CD4-positive, alpha-beta T cell treated with Interleukin-15 for 4 hours (primary cell): Measurements from ENCODE around the gene C22orf42.
A peak's percentile ranks its signal among the peaks of the same experiment; 100 is the strongest.
"Not testable (repeated sequence)": the region's sequence is repeated elsewhere in the genome, so short reads cannot be mapped to it uniquely, and the experiment has no call there.

Source experiments
- DNase-seq: peaks from one replicate; pipeline ENCODE4 v3.0.0-alpha.2; 2020; ENCODE audit warnings: low spot score

Gene C22orf42

DNA sequence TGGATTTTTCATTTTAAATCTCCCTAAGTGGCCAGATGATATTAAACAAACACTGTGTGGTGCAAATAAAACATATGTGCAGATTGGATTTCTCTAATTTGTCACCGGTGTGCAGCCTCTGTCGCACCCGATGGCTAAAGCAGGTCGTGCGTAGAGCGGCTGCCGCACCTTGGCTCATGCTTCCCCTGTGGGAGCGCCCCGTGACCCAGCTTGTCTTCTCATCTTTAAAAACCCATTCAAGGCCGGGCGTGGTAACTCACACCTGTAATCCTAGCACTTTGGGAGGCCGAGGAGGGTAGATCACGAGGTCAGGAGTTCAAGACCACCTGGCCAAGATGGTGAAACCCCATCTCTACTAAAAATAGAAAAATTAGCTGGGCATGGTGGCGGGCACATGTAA, 24.3 kb downstream of the C22orf42 start:
- not testable (repeated sequence) for DNase-seq

DNA sequence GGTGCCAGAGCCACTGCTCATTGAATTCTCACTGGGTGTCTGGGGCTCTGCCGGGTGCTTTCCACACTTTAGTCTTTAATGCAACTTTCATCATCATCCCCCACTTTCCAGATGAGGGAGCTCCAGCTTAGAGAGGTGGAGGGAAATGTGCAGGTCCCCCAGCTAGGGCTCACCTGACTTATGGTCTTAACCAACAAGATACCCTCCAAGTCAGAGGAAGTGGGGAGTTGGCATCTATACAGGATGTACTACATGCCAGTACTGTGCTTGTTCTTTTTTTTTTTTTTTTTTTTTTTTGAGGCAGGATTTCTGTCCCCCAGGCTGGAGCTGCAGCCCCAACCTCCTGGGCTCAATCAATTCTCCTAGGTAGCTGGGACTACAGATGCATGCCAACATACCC, 26.3 kb downstream of the C22orf42 start:
- DNase-seq, result no peak

DNA sequence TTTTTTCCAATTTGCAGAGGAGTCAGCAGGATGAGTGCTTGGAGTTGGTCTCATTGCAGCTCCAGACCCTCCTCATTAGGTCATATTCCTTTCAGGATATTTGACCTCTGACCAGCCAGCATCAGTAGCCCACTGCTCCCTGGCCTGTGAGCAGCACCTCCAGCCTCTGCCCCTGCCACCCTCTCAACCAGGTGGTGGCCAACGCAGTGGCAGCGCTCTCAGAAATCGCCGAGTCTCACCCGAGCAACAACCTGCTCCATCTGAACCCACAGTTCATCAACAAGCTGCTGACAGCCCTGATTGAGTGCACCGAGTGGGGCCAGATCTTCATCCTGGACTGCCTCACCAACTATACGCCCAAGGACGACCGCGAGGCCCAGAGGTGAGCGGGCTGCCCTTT, 27.0 kb downstream of the C22orf42 start:
- DNase-seq, result no peak

DNA sequence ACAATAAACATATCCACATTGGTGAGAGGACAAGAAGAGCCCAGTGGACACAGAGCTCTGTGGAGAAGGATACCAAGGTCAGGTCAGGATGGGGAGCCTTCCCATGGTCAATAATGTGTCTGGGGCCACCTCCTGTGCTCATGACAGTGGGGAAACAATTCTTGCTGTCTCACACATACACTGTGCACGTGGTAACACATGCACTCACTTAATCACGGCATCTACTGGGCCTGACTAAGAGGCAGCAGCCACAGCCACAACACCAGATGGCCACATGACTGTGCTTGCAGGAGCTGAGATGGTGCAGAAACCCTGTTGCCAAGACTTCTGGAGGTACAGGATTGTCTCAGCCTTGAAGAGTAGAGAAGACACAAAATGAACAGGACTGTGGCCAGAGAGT, 28.6 kb downstream of the C22orf42 start:
- DNase-seq, result no peak

DNA sequence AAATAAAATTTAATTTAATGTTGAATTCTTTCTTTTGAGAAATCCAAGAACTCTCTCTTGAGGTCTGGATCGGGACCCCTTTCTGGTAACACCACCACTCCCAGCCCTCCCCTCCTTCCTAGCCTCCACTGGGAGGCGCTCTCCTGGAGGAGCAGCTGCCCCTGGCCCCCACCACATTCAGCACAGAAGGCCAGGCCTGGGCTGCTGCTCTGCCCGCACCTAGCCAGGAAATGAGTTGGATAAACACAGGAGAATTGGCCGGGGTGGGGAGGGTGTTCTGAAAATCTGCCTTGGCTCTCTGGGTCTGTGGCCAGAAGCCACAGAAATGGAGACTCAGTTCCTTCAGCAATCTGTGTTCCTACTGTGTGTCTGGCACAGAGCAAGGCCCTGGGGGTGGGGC, 31.2 kb downstream of the C22orf42 start:
- DNase-seq, result no peak

DNA sequence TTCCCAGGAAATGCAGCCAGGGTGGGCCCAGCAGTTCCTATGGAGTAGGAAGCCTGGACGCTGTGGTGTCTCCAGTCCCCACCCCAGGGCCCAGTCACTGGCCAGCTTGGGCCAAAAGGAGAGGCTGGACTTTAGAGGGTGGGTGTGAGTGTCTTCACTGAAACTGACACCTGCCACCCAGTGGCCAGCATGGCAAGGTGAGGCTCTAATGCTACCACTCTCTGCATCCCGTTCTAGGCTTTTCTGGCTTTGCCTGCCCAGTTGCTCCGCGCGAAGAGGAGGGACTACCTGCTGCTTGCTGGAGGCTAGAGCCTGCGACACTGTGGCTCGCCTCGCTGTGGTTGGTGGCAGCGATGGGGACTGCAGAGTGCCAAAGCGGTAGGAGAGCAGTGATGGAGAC, 35.4 kb downstream of the C22orf42 start:
- DNase-seq, result no peak

DNA sequence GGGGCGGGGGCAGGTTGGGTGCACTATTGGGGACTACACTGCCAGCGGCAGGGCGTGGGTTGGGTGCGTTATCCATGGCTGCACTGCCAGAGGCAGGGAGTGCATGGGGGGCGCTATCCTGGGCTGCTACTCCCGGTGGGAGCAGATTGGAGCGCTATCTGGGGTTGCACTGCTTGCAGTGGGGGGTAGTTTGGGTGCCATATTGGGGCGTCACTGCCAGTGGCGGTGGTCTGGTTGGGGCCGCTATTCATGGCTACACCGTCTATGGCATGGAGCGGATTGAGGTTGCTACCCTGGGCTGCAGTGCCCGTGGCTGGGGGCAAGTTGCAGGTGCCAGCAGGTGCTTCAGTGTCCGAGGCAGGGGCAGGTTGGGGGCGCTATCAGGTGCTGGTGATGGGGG, 36.2 kb downstream of the C22orf42 start:
- no peak for DNase-seq

DNA sequence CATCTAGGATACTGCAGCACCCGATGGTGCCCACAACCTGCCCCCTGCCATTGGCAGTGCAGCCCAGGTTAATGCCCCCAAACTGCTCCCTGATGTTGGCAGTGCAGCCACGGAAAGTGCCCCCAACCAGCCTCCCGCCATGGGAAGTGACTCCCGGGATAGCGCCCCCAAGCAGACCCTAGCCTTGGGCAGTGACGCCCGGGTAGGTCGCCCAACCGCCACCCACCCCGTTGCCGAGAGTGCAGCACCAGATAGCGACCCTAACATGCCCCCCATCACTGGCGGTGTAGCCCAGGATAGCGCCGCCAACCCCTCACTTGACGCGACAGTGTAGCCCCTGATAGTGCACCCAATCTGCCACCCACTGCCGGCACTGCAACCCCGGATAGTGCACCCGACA, 38.5 kb downstream of the C22orf42 start:
- no peak for DNase-seq

DNA sequence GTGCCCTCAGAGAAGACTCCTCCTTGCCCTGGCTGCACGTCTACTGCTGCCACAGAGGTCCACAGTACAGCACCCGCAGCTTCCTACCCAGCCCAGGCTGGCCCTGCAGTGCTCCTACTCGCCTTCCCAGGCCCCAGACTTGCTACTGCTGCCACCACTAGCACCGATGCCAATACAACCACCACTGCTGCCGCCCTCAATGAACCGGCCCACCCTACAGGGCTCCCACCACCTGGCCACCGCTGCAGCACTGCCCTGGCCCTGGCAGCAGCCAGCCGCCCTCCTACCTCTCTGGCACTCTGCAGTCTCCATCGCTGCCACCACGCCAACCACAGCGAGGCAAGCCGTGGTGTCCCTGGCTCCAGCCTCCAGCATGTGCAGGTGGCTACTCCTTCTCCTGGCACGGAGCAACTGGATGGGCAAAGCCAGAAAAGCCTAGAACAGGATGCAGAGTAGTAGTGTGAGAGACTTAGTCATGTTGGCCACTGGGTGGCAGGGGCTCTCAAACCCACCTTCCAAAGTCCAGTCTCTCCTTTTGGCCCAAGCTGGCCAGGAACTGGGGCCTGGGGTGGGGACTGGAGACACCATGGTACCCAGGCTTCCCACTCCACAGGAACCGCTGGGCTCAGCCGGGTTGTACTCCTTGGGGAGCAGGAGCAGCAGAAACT, 39.4 kb downstream of the C22orf42 start:
- DNase-seq, result no peak

DNA sequence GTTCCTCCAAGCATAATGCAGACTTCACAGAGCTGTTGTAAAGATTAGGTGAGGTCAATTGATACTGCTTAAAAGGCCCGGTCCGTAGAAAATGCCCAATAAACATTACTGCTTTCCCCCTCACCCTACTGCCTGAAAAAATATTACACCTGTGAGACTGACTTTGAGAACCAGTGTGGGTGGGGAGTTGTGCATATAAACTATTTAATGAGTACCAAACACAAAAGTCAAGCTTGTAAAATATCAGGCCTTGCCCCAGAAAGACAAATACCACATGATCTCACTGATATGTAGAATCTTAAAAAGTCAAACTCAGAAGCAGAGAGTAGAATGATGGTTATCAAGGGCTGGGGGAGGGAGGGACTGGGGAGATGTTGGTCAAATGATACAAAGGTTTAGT, 46.7 kb downstream of the C22orf42 start:
- DNase-seq, result no peak

DNA sequence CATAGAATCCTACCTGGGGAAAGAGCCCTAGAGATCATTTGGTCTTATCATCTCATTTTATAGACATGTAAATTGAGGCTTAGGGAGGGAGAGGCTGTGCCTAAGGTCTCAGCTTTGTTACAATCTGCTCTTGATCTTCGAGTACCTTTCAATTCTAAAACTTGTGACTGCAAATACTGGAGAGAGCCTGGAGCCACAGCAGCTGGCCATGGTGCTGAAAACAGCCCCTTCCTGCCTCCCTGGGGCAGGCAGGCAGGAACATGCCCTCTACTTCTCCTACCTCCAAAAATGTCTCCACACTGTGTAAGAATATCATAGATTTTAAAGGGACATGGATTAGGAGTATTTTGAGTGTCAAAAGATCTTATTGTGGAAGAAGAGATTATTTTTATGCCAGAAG, 52.2 kb downstream of the C22orf42 start:
- no peak for DNase-seq

DNA sequence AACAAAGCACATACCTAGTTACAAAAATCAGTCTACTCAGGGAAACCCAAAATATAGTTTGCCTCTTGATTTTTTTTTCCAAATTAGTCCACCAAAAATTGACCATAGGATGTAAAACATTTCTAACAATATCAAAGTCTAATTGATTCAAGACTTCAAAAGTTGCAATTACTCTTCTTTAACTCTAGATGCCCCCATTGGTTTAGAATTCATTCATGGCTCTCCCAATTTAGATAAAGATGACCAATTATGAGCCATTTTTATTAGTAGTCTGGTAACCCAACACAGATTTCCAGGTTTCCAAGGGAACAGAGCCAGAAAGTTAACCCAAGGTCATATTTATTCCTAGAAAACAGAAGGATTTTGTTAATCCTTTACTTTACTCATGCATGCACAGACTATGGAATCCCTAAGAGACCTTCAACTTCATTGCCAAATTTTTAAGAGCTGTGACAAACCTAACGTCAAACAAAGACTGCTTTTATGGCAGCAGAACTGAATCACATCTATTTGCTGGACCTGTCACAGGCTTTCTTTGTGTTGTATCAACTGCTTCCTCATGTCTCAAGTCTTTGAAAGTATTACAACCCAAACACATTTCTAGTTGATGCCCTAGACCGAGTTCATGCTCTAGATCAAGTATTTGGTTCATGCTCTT, 55.3 kb downstream of the C22orf42 start:
- DNase-seq, result peak; percentile 34

DNA sequence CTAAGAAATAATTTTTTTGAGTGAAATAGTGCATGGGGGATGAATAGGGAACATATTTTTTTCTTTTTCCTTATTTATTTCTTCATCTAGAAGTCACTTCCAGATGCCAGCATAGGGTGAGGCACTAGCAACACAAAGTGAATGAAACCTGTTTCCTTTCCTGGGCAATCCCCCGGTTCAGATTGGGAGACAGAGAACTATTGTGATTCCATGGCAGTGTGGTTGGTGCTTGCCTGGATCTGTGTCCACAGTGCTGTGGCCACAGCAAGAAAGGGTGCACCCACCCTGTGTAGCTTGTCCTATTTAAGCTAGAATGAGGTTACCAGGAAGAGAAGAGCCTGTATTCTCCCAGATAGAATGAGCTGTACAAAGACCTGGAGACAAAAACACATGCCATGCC, 58.4 kb downstream of the C22orf42 start:
- DNase-seq, result no peak
